ENCODE measurements around the gene CDH2. TPM values are rescaled to one million over a fixed set of nuclear protein-coding genes. Genes with fewer than 3 reads are reported as not detected.

The CDH2 gene
- total RNA-seq, 1 donor from 2014 or later, result 234 TPM

DNA sequence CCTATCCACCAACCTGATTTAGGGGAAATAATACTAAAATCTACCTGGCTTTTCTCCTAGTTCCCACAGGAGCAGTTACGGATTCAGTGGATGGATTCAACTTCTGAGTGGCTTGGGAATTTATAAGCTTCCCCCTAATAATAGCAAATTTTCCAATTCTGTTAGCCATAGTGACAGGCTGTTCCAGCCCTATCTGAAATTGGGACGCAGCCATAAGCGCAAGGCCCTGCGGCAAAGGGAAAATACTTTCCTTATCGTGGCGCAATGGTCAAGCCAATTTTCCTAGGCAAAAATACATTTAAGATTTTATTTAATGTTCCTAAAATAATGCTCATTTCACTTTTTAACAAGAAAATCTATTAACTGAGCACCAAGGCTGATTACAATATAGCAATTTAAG lies 49.7 kb downstream of the CDH2 start:
- no peaks in the 10 kb centered on the region for H3K36me3 Mint-ChIP-seq (ENCODE audit: low read depth)
- H3K4me3 Mint-ChIP-seq, result no peak overlapping the region
- peaks cover 66% of the 10 kb centered on the region for H3K4me1 Mint-ChIP-seq
- no peaks in the 10 kb centered on the region for H3K27me3 Mint-ChIP-seq (ENCODE audit: low read depth)
- no peak overlapping the region for H3K27ac Mint-ChIP-seq (ENCODE audit: unreplicated experiment)
- H3K9me3 Mint-ChIP-seq, result no peaks in the 10 kb centered on the region
- no peak for DNase-seq (ENCODE audit: low read depth, low spot score)
- TF ChIP-seq, protein P1, sequence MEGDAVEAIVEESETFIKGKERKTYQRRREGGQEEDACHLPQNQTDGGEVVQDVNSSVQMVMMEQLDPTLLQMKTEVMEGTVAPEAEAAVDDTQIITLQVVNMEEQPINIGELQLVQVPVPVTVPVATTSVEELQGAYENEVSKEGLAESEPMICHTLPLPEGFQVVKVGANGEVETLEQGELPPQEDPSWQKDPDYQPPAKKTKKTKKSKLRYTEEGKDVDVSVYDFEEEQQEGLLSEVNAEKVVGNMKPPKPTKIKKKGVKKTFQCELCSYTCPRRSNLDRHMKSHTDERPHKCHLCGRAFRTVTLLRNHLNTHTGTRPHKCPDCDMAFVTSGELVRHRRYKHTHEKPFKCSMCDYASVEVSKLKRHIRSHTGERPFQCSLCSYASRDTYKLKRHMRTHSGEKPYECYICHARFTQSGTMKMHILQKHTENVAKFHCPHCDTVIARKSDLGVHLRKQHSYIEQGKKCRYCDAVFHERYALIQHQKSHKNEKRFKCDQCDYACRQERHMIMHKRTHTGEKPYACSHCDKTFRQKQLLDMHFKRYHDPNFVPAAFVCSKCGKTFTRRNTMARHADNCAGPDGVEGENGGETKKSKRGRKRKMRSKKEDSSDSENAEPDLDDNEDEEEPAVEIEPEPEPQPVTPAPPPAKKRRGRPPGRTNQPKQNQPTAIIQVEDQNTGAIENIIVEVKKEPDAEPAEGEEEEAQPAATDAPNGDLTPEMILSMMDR (conservative IDR thresholded peaks at IDR 0.05), result no peak

DNA sequence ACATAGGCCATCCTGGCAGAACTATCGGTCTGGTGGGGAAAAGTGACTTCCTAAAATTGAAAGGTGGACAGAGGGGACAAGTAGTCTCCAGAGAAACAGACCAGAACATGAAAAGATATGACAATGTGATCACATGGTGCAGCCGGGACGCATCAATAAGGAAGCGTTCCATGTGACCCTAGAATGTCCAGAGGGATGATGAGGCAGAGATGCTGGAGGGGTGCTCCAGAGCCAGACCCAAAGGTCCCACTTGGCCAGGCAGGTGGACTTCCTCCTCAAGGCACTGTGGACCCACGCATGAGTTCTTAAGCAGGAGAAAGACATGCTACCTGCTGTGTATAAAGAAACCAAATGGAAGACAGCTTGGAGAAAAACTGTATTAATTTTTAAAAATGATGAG lies 50.2 kb downstream of the CDH2 start:
- no peaks in the 10 kb centered on the region for H3K36me3 Mint-ChIP-seq (ENCODE audit: low read depth)
- no peak overlapping the region for H3K4me3 Mint-ChIP-seq
- TF ChIP-seq, protein P1 (conservative IDR thresholded peaks at IDR 0.05), result no peak
- H3K4me1 Mint-ChIP-seq, result peaks cover 66% of the 10 kb centered on the region
- H3K9me3 Mint-ChIP-seq, result no peaks in the 10 kb centered on the region
- no peak for DNase-seq (ENCODE audit: low read depth, low spot score)
- H3K27ac Mint-ChIP-seq (ENCODE audit: unreplicated experiment), result no peak overlapping the region
- H3K27me3 Mint-ChIP-seq (ENCODE audit: low read depth), result no peaks in the 10 kb centered on the region

DNA sequence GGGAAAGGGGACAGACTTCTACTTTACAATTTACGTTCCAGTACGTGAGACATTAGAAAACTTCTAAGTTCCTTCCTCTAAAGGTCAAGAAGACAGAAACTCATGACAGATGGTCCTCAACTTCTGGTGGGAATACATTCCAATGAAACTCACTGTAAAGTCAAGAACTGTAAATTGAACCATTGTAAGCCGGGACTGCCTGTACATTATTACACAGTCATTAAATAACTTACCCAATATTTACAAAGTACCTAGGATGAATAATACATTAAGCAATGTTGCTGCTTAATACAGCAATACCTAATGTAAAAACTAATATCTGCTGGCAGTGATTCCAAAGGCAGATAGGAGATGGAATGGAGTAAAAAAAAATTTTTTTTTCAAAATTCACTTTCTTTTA lies 51.9 kb downstream of the CDH2 start:
- peaks cover 68% of the 10 kb centered on the region for H3K4me1 Mint-ChIP-seq
- DNase-seq (ENCODE audit: low read depth, low spot score), result no peak
- peak overlapping the region; percentile 20 for H3K27ac Mint-ChIP-seq (ENCODE audit: unreplicated experiment)
- no peak overlapping the region for H3K4me3 Mint-ChIP-seq
- peaks cover 5% of the 10 kb centered on the region for H3K36me3 Mint-ChIP-seq (ENCODE audit: low read depth)
- no peaks in the 10 kb centered on the region for H3K27me3 Mint-ChIP-seq (ENCODE audit: low read depth)
- H3K9me3 Mint-ChIP-seq, result no peaks in the 10 kb centered on the region
- TF ChIP-seq, protein P1 (conservative IDR thresholded peaks at IDR 0.05), result no peak

DNA sequence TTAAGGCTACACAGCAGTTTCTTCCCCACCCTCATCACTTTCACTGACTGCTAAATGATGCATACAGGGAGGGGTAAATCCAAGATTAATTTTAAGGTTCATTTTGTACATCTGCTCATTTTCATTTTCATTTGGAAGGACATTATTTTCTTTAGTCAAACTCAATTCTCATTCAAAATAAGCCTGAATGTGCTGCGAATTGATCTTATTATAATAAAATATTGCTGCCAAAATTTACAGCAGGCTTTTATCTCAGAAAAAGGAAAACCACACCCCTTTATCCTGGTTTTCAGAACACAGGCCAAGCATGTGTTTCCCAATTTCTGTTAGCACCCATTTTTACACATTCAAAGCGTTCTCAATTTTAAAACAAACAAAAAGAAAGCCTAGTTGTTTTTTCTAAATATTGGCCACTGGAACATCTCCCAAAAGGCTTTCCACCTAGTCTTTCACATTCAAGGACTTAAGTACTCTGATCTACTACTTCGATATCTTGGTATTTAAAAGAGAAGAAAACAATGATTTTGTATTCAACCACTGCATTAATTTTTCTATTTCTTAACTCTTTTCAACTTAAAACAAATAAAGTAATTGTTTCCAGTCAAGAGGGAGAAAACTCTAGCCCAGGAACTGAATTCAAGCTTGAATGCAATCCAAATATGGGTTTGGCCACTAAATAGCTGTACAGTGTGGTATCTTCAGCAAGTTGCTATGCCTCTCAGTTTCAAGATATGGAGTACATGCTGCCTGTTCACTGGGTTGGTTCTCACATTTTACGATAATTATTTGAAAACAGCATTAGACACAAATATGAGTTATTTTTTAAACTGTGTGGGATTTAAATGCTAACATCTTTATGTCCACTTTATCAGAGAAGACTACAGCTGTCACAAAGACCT lies 52.5 kb downstream of the CDH2 start:
- no peak overlapping the region for H3K4me3 Mint-ChIP-seq
- H3K36me3 Mint-ChIP-seq (ENCODE audit: low read depth), result peaks cover 7% of the 10 kb centered on the region
- DNase-seq (ENCODE audit: low read depth, low spot score), result no peak
- H3K4me1 Mint-ChIP-seq, result peaks cover 71% of the 10 kb centered on the region
- peak overlapping the region; percentile 20 for H3K27ac Mint-ChIP-seq (ENCODE audit: unreplicated experiment)
- TF ChIP-seq, protein P1 (conservative IDR thresholded peaks at IDR 0.05), result no peak
- H3K9me3 Mint-ChIP-seq, result no peaks in the 10 kb centered on the region
- H3K27me3 Mint-ChIP-seq (ENCODE audit: low read depth), result no peaks in the 10 kb centered on the region

DNA sequence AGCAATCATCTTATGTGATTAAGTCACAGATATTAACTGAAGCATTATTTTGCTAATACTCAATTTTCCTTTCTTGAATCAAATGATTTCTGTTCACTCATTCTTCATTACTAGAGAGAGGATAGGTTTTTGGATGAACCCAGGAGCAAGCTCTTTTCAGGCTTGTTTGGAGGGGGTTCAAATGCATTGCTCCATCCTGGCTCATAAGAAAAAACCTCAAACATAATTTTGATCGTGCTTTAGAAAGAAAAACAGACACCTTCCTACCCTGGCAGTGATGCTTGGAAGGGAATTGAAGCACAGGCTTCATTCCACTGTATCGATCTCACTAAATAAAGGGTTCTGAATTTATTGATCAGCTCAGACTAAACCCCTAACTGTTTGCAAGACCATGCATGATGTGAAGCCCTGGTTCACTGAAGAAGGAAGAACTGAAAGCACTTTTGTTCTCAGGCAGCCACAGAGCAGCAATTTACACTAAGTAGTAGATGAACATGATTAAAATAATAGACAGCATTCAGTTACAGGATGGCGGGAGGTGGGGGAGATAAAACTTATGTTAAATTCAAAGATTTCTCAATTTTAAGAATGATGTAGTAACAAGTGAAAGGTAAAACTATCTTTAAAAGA lies 53.4 kb downstream of the CDH2 start:
- DNase-seq (ENCODE audit: low read depth, low spot score), result no peak
- H3K9me3 Mint-ChIP-seq, result no peaks in the 10 kb centered on the region
- H3K4me1 Mint-ChIP-seq, result peaks cover 68% of the 10 kb centered on the region
- no peak overlapping the region for H3K4me3 Mint-ChIP-seq
- H3K27me3 Mint-ChIP-seq (ENCODE audit: low read depth), result no peaks in the 10 kb centered on the region
- peaks cover 7% of the 10 kb centered on the region for H3K36me3 Mint-ChIP-seq (ENCODE audit: low read depth)
- no peak overlapping the region for H3K27ac Mint-ChIP-seq (ENCODE audit: unreplicated experiment)
- TF ChIP-seq, protein P1 (conservative IDR thresholded peaks at IDR 0.05), result no peak

Measured in neural crest cell (in vitro differentiated cells).